Measurements from ENCODE around the gene S100A2. TPM values are rescaled to one million over a fixed set of nuclear protein-coding genes. Genes with fewer than 3 reads are reported as not detected.

The S100A2 gene
- total and polyA plus RNA-seq, 2 donors from 2014 or later: 152 to 416 TPM

GRCh38 chr1:153573351-153573750 lies 7.7 kb upstream of the S100A2 start:
- H3K27me3 ChIP-seq (ENCODE audit: control insufficient read depth, insufficient read depth, low read length): no peaks in the 10 kb centered on the region
- no peak for TF ChIP-seq CTCF (IDR thresholded peaks at IDR 0.05; ENCODE audit: borderline replicate concordance, extremely low read depth, insufficient read depth)
- FAIRE-seq: no peak
- H3K36me3 ChIP-seq (ENCODE audit: control insufficient read depth in 2 of 3, insufficient read depth in 3 of 3, low read length in 3 of 3): no peaks in the 10 kb centered on the region
- H3K9me3 ChIP-seq (ENCODE audit: control insufficient read depth in 2 of 3, insufficient read depth in 1 of 3, low read length in 3 of 3): no peaks in the 10 kb centered on the region
- intact Hi-C loops (cut with DNase I): no loop called here
- no peak overlapping the region for H3K4me3 ChIP-seq (ENCODE audit: low read length in 3 of 3)
- H3K9ac ChIP-seq (ENCODE audit: low read length in 3 of 3): no peak overlapping the region
- peaks cover 0 to under 1% (median under 1%) of the 10 kb centered on the region in 3 donors for H3K4me1 ChIP-seq (ENCODE audit: control insufficient read depth in 2 of 3, insufficient read depth in 2 of 3, low read depth in 1 of 3, low read length in 3 of 3)
- peak in 1 of 5 donors; percentile 1 for DNase-seq
- H3K27ac ChIP-seq (ENCODE audit: low read depth in 2 of 2, low read length in 2 of 2): peak overlapping the region in 1 of 2 donors; percentile 10

- DNase-seq (peak; percentile 74 to 91 (median 82)), FAIRE-seq (peak; percentile 60)
- no peaks in the 10 kb centered on the region for H3K27me3 ChIP-seq (ENCODE audit: control insufficient read depth, insufficient read depth, low read length)
- peaks cover 4 to 8% (median 7%) of the 10 kb centered on the region in 3 donors for H3K4me1 ChIP-seq (ENCODE audit: control insufficient read depth in 2 of 3, insufficient read depth in 2 of 3, low read depth in 1 of 3, low read length in 3 of 3)
- H3K4me3 ChIP-seq (ENCODE audit: low read length in 3 of 3): no peak overlapping the region
- no peaks in the 10 kb centered on the region for H3K36me3 ChIP-seq (ENCODE audit: control insufficient read depth in 2 of 3, insufficient read depth in 3 of 3, low read length in 3 of 3)
- intact Hi-C loops (cut with DNase I): no loop called here
- H3K9ac ChIP-seq (ENCODE audit: low read length in 3 of 3): no peak overlapping the region
- no peak overlapping the region for H3K27ac ChIP-seq (ENCODE audit: low read depth in 2 of 2, low read length in 2 of 2)
- peak; percentile 94 for TF ChIP-seq CTCF (IDR thresholded peaks at IDR 0.05; ENCODE audit: borderline replicate concordance, extremely low read depth, insufficient read depth)
- no peaks in the 10 kb centered on the region for H3K9me3 ChIP-seq (ENCODE audit: control insufficient read depth in 2 of 3, insufficient read depth in 1 of 3, low read length in 3 of 3)
Measured at GRCh38 chr1:153572569-153573015, 6.9 kb upstream of the S100A2 start.

- no peak for DNase-seq
Measured at GRCh38 chr1:153571706-153572105, 6.1 kb upstream of the S100A2 start.

More at GRCh38 chr1:153571706-153572105, 6.1 kb upstream of the S100A2 start:
- Histone ChIP-seq H3K4me1 (ENCODE audit: control insufficient read depth in 2 of 3, insufficient read depth in 2 of 3, low read depth in 1 of 3, low read length in 3 of 3) (peaks cover 4 to 13% (median 11%) of the 10 kb centered on the region in 3 donors), H3K9me3 (ENCODE audit: control insufficient read depth in 2 of 3, insufficient read depth in 1 of 3, low read length in 3 of 3) (no peaks in the 10 kb centered on the region), H3K27me3 (ENCODE audit: control insufficient read depth, insufficient read depth, low read length) (no peaks in the 10 kb centered on the region), H3K27ac (ENCODE audit: low read depth in 2 of 2, low read length in 2 of 2) (no peak overlapping the region), H3K4me3 (ENCODE audit: low read length in 3 of 3) (no peak overlapping the region), H3K9ac (ENCODE audit: low read length in 3 of 3) (no peak overlapping the region), H3K36me3 (ENCODE audit: control insufficient read depth in 2 of 3, insufficient read depth in 3 of 3, low read length in 3 of 3) (no peaks in the 10 kb centered on the region)
- no peak for FAIRE-seq
- no peak for TF ChIP-seq CTCF (IDR thresholded peaks at IDR 0.05; ENCODE audit: borderline replicate concordance, extremely low read depth, insufficient read depth)
- intact Hi-C loops (cut with DNase I): no loop called here
